HCEC 1CT (cell line): ENCODE data around the gene SDHAF4.
"Not testable (repeated sequence)": the region's sequence is repeated elsewhere in the genome, so short reads cannot be mapped to it uniquely, and the experiment has no call there.

Experiments used
- DNase-seq: peaks from one replicate; pipeline ENCODE4 v3.0.0-alpha.2; 2017

The SDHAF4 gene

DNA sequence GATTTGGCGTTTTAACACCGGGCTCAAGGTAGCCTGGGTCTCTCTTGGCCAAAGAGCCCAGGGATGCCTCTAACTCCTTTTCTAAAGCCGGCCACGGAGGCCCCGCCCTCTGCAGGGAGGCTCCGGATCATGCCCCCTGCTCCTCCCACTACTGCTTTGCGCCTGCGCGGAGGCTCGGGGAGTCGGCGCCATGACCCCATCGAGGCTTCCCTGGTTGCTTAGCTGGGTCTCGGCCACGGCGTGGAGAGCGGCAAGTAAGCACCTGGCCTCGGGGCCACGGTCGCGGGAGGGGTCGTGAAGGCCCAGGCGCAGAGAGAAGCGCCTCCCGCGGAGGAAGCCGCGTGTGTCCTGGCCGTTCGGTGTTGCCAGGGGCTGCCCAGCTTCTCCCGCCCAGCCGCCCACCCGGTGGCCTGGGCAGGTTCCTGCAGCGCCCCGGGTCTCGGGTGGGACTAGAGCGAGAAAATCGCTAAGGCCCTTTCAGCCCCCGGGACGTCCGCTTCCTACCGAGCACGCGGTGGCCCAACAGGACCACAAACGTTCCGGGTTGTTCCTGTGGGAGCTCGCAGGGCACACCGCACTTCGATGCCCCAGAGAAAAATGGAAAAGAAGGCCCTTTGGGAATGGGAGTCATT lies at the start of gene SDHAF4:
Gene SDHAF4 (plus strand): TSS at position 180 of the 632 bp plus-strand sequence. CDS start 11 bp downstream, at position 191.
- peak; percentile 81 for DNase-seq

- no peak for DNase-seq
Observed at GRCh38 chr6:70518723-70519122, 48.0 kb upstream of the SDHAF4 start.

GRCh38 chr6:70520575-70520974 lies 46.2 kb upstream of the SDHAF4 start:
- DNase-seq: peak; percentile 13

DNA sequence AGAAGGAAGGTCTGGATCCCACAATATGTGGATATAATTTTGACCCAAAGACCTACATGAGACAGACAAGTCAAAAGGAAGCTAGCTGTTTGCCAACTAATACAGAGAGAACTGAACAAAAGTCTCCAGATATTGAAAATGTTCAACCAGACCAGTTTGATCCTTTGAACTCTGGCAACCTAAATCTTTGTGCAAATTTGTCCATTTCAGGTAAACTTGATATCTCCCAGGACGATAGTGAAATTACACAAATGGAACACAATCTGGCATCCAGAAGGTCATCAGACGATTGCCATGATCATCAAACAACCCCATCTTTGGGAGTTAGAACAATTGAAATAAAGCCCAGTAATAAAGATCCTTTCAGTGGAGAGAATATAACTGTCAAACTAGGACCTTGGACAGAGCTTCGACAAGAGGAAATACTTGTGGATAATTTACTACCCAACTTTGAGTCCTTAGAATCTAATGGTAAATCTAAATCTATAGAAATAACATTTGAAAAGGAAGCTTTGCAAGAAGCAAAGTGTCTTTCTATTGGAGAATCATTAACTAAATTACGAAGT lies 41.9 kb upstream of the SDHAF4 start:
- no peak for DNase-seq

DNA sequence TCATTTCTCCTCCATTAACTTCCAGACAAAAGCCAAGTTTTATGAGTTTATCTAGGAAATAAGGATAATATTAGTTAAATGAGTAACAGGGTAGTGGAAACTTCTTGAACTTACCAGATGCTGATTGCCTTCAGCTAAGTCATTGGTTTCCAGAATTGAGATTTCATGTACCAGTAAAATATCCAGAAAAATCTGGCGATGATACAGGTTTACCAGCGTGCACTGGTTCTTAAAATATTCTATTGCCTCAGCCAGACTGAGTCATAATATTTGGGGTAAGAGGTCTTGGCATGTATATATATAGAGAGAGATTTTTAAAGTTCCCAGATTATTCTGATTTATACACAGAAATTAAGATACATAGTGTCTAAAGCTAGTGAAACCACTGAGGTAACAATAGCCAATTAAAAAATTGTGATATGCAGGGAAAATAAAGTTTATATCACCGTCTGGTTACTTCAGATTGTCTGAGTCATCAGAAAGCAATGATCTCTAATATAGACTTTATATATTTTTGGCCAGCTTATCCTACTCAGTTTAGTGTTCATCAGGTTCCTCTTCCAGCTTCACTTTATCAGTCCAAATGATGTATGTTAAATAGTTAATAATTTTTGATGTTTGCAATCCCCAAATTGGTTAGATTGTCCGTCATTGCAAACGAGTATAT lies 39.5 kb upstream of the SDHAF4 start:
- peak; percentile 55 for DNase-seq

GRCh38 chr6:70530023-70530422 lies 36.7 kb upstream of the SDHAF4 start:
- no peak for DNase-seq

GRCh38 chr6:70531133-70531532 lies 35.6 kb upstream of the SDHAF4 start:
- no peak for DNase-seq

DNA sequence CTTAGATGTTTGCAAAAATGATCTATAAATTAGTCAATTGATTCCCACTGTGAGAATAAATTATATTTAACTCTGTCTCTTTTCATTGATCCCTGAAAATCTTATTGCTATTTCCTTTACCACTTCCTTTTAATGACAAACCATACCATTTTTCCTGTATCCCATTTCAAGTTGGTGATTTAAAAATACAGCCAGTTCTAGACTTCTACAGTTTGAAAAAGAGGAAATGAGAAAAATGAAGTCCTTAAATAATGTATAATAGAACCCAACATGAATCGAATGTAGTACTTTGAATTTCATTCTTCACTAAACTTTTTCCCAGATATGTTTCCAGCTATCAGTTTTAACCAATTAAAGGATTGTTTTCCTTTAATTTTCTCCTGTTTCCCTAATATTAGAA lies 29.5 kb upstream of the SDHAF4 start:
- DNase-seq: no peak

- DNase-seq: no peak
Observed at GRCh38 chr6:70538376-70538775, 28.4 kb upstream of the SDHAF4 start.

DNA sequence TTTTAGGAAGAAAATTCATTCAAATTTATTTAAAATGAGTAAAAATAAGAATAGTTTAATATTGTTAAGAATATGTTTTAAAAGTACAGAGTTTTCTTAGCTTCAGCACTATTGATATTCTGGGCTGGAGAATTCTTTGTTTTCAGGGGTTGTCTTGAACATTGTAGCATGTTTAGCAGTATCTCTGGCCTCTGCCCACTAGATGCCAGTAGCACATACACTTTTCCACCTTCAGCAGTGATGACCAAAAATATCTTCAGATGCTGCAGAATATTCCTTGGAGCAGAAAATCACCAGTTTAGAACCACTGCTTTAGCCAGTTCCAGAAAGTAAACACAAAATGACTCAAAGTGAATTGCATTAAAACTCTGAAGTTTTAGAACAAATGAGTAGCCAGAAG lies 19.4 kb upstream of the SDHAF4 start:
- peak; percentile 20 for DNase-seq

DNA sequence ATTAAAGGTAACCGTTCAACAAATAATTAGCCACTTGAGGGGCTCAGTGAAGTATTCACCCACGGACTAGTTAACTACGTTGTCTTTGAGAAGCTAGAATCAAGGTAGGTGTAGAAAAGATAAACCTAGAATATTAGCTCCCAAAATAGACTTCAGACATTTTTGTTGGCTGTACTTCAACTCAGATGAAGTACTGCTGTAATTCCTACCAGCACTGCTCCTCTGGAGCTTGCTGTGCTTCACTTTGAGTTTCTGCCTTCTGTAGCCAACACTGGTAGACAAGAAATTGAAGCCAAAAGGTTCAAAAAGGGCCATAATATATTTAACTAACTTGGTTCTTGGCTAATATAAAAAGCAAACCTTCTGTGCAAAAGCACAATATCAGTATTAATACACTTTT lies 18.8 kb upstream of the SDHAF4 start:
- no peak for DNase-seq

GRCh38 chr6:70549327-70549726 lies 17.4 kb upstream of the SDHAF4 start:
- no peak for DNase-seq

DNA sequence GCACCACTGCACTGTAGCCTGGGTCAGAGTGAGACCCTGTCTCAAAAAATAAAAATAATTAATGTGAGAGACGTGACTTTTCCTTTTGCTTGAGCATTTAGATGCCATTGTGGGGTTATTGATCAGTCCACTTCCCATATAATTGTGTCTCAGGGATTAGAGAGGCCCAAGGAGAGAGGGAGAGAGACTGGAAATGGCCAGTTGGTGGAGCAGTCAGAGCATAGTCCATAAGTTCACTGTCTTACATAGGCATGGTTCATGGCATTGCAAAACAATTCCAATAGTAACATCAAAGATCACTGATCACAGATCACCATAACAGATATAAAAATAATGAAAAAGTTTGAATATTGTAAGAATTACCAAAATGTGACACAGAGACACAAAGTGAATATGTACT lies 15.2 kb upstream of the SDHAF4 start:
- DNase-seq: no peak

GRCh38 chr6:70552286-70552940 lies 14.3 kb upstream of the SDHAF4 start:
- not testable (repeated sequence) for DNase-seq

GRCh38 chr6:70552974-70553373 lies 13.8 kb upstream of the SDHAF4 start:
- DNase-seq: no peak

- DNase-seq: no peak
Observed at GRCh38 chr6:70557998-70558397, 8.7 kb upstream of the SDHAF4 start.

DNA sequence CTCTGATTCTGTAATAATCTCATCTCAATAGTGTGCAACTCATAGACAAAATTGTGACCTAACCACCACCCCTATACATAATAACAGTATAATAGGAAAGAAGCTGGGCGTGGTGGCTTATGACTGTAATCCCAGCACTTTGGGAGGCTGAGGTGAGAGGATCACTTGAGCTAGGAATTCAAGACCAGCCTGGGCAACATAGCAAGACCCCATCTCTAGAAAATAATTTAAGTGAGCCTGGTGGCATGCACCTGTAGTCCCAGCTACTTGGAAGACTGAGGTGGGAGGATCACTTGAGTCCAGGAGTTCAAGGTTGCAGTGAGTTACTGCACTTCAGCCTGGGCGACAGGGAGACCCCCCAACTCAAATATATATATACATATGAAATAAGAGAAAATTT lies 4.3 kb upstream of the SDHAF4 start:
- DNase-seq: not testable (repeated sequence)

GRCh38 chr6:70563530-70563929 lies 3.2 kb upstream of the SDHAF4 start:
- DNase-seq: peak; percentile 2

- no peak for DNase-seq
Observed at GRCh38 chr6:70574643-70575042, 7.9 kb downstream of the SDHAF4 start.

- no peak for DNase-seq
Observed at GRCh38 chr6:70575899-70576495, 9.3 kb downstream of the SDHAF4 start.

DNA sequence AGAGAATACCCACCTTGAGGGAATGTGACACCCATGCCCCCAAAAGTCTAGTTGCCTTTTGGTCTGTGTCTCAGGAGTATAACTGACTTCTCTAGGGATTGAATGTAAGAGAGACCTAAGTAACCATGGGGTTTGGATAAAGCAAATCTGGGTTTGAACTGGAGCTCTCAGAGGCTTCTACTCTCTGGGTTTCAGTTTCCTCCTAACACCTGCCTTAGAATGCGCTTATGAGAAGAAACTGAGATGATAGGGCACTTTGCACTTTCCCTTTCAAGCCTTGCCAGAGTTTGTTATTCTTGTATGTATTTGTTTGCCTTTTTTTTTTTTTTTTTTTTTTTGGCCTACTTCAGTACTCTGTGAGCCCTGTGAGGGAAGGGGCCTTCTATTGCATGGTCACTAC lies 19.4 kb downstream of the SDHAF4 start:
- no peak for DNase-seq

DNA sequence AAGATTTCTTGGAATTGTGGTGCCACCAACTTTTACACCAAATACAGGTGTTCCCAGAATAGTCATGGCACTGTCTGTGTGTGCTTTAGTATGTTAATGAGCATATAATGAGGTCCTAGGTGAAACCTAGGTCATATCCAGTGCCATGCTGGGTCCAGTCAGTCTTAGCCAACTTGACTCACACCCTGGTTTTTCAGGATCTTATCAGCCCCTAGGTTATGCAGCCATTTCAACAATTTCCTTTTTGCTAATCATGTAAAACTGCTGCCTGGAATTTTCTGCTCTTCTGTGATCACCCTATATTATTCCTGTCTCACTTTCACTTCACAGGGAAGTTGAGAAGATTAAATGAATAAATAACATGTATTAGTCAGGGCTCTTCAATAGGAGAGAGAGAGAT lies 23.7 kb downstream of the SDHAF4 start:
- no peak for DNase-seq

DNA sequence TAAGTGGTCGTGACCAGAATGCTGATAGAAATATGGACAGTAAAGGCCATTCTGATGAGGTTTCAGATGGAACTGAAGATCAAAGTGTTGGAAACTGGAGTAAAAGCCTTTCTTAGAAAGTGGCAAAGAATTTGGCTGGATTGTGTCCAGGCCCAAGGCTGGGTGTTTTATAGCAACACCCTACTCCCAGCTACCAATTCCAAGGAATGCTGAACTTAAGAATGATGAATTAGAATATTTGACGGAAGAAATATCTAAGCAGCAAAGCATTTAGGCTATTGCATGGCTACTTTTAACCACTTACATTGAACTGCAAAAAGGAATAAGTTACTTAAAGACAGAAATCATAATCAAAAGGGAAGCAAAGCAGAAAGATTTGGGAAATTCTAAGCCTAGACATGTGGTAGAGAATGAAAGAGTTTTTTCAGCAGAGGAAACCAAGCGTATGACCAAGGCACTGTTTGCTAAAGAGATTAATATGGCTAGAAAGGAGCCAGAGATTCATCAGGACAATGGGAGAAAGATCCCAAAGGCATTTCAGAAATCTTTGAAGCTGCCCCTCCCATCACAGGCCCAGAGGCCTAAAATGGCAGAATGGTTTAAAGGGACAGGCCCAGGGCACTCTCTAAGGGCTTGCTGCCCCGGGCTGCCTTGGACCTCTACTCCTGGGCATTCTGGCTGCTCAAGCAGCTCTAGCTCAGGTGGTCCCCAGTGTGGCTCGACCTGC lies 25.8 kb downstream of the SDHAF4 start:
- DNase-seq: no peak
